Upper lobe of right lung (tissue), 1 donor: ENCODE results near the gene TSGA10IP. TPM values are rescaled to one million over a fixed set of nuclear protein-coding genes. Genes with fewer than 3 reads are reported as not detected.

Source experiments
- ATAC-seq: fragments of 200-7000 bp; cut with Tn5 transposase; one replicate; pipeline ENCODE4 v1.9.1; 2020; ENCODE audit warnings: mild to moderate bottlenecking, moderate library complexity
- DNase-seq: peaks from one replicate; pipeline ENCODE4 v3.0.0-alpha.2; 2020
- H3K27ac ChIP-seq: fragments of 200-600 bp; one replicate; pipeline ENCODE4 v1.8.0; 2022
- H3K27me3 ChIP-seq: fragments of 200-600 bp; one replicate; pipeline ENCODE4 v1.8.0; 2022; ENCODE audit warnings: mild to moderate bottlenecking
- H3K36me3 ChIP-seq: fragments of 200-600 bp; one replicate; pipeline ENCODE4 v1.8.0; 2022
- H3K4me1 ChIP-seq: fragments of 200-600 bp; one replicate; pipeline ENCODE4 v1.8.0; 2022
- H3K4me3 ChIP-seq: fragments of 200-600 bp; one replicate; pipeline ENCODE4 v1.8.0; 2022; ENCODE audit warnings: mild to moderate bottlenecking
- H3K9me3 ChIP-seq: fragments of 200-600 bp; one replicate; pipeline ENCODE4 v1.8.0; 2022
- intact Hi-C: fragments of 100-400 bp; cut with DNase I; formaldehyde crosslinking; loops from one replicate; pipeline ENCODE4 v1.11.0; 2022
- total RNA-seq: library from RNA; stranded (reverse); fragmentation: NEBNext Ultra II Directional; extraction: Animal tissue kit (Norgen Biotek cat#: 25700); gene quantifications from one replicate; pipeline ENCODE4 v1.2.1, GENCODE V29; 2021
- TF ChIP-seq, protein P1 (sequence below): fragments of 200-600 bp; IDR thresholded peaks from one replicate; pipeline ENCODE4 v1.8.0; 2022; ENCODE audit warnings: antibody characterized with exemption
- donor health status: DM: no; HTN: yes; CAD: no; lungs with severe emphysema.

Gene TSGA10IP
- total RNA-seq, 1 donor from 2014 or later = not detected

DNA sequence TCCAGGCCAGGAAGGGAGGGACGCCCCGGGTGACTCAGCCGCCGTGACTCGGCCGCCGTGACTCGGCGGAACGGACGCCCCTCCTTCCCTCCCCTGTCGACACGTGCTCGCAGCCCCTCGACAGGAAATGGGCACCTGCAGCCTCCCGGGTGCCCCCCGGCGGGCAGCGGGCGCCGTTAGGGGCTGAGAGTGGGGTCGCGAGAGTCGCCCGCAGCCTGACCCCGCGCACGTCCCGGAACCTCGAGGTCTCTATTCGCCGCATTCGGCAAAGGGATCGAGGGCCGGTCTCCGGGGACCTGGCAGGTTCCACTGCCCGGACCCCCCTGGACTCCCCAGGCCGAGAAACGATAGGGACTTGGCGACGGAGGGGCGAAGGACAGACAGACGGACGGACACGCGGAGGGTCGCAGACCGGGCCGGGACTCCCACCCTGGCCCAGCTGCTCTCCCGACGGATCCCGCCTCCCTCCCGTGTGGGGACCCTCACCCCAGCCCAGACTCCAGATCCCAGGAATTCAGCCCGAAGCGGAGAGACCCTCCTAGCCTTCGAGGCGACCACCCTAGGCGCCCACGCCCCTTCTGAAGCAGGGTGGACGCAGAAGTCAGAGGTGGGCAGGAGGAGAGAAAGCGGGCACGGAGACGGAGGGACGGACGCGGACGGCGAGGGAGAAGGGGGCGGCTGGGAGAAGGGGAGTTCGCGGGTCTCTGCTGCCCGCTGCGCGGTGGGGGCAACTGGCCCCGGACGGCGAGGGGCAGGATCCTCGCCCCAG is 45.7 kb upstream of the TSGA10IP start:
- no peaks in the 10 kb centered on the region for H3K27me3 ChIP-seq
- DNase-seq (peak; percentile 83), ATAC-seq (peak; percentile 53)
- TF ChIP-seq, protein P1, sequence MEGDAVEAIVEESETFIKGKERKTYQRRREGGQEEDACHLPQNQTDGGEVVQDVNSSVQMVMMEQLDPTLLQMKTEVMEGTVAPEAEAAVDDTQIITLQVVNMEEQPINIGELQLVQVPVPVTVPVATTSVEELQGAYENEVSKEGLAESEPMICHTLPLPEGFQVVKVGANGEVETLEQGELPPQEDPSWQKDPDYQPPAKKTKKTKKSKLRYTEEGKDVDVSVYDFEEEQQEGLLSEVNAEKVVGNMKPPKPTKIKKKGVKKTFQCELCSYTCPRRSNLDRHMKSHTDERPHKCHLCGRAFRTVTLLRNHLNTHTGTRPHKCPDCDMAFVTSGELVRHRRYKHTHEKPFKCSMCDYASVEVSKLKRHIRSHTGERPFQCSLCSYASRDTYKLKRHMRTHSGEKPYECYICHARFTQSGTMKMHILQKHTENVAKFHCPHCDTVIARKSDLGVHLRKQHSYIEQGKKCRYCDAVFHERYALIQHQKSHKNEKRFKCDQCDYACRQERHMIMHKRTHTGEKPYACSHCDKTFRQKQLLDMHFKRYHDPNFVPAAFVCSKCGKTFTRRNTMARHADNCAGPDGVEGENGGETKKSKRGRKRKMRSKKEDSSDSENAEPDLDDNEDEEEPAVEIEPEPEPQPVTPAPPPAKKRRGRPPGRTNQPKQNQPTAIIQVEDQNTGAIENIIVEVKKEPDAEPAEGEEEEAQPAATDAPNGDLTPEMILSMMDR = no peak
- peaks cover 18% of the 10 kb centered on the region for H3K4me1 ChIP-seq
- H3K27ac ChIP-seq = peak overlapping the region; percentile 55
- intact Hi-C loops = no loop called here
- H3K9me3 ChIP-seq = no peaks in the 10 kb centered on the region
- peak overlapping the region; percentile 65 for H3K4me3 ChIP-seq
- H3K36me3 ChIP-seq = no peaks in the 10 kb centered on the region

DNA sequence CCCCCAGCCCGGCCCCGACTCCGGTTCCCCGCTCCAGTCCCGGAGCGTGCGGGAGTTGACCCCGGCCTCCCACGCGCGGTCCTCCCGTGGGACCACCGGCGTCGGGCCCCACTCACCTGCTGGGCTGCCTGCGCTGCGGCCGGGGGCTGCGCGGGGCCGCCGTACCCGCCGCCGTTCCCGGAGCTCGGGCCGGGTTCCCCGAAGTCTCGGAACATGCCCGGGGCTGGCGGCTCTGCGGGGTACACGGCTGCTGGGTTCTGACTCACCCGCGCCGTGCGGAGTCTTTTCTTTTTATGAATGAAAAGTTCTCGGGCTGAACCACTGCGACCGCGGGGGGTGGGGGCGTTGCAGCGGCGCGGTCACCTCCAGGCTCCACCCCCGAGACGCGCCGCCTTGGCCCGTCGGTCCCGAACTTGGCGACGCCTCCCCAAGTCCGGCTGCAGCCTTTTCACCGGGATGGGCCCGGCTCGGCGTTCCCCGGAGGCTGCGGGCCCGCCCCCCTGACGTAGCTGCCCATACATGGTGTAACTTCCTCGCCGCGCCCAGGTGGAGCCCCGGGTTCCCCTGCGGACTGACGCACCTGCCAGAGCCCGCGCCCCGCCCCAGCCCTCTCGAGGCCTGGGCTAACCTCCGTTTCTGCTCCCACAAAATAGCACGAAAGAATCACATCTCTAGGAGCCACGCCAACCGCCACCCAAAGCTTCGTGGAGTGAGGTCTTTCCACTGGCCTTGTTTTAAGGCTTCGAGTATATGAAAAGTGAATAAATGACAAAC is 45.0 kb upstream of the TSGA10IP start, which contains the start of gene FOSL1:
TSS of gene FOSL1 (minus strand) at position 264 of the 774 bp plus-strand sequence. CDS start at position 215, 49 bp downstream.
- DNase-seq (peak; percentile 97), ATAC-seq (peak; percentile 95)
- intact Hi-C loops = no loop called here
- Histone ChIP-seq H3K27ac (peak within 1 kb of the TSS; percentile 55), H3K36me3 (no peaks in the 10 kb centered on the region), H3K27me3 (no peaks in the 10 kb centered on the region), H3K9me3 (no peaks in the 10 kb centered on the region), H3K4me1 (peaks cover 18% of the 10 kb centered on the region), H3K4me3 (peak within 1 kb of the TSS; percentile 65)
- TF ChIP-seq, protein P1 = peak; percentile 6

DNA sequence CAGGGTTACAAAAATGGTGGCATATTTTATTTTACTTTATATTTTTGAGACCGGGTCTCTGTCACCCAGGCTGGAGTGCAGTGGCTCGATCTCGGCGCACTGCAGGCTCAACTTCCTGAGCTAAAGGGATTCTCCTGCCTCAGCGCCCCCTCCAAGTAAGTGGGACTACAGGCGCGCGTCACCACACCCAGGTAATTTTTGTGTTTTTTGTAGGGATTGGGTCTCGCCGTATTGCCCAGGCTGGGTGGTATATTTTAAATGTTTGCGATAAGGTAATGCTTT is 44.4 kb upstream of the TSGA10IP start:
- Histone ChIP-seq H3K36me3 (no peaks in the 10 kb centered on the region), H3K27ac (peak overlapping the region; percentile 42), H3K9me3 (no peaks in the 10 kb centered on the region), H3K4me1 (peaks cover 18% of the 10 kb centered on the region), H3K27me3 (no peaks in the 10 kb centered on the region), H3K4me3 (peak overlapping the region; percentile 65)
- intact Hi-C loops = no loop called here
- TF ChIP-seq, protein P1 = no peak
- ATAC-seq (no peak), DNase-seq (no peak)

DNA sequence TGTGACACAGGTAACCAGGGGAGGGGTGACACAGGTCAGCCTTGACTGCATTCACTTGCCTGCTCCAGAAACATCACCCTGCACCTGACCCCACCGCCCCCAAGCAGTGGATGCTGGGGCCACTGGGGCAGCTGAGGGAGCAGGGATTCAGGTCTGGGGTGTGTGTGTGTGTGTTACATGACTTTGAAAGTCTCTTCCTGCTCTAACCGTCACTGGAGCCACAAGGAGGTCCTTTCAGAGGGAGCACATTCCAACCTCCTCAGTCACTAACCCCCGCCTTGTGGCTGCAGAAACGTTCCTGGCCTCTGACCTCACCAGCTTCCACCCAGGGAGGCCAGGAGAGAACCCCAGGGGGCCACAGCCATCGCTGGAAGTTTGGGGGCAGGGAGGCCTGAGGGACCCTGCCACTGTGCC is 42.2 kb upstream of the TSGA10IP start:
- no peak overlapping the region for H3K27ac ChIP-seq
- ATAC-seq (peak; percentile 14), DNase-seq (no peak)
- no peaks in the 10 kb centered on the region for H3K9me3 ChIP-seq
- no peak overlapping the region for H3K4me3 ChIP-seq
- intact Hi-C loops = no loop called here
- TF ChIP-seq, protein P1 = no peak
- H3K27me3 ChIP-seq = no peaks in the 10 kb centered on the region
- H3K4me1 ChIP-seq = peaks cover 18% of the 10 kb centered on the region
- H3K36me3 ChIP-seq = no peaks in the 10 kb centered on the region

DNA sequence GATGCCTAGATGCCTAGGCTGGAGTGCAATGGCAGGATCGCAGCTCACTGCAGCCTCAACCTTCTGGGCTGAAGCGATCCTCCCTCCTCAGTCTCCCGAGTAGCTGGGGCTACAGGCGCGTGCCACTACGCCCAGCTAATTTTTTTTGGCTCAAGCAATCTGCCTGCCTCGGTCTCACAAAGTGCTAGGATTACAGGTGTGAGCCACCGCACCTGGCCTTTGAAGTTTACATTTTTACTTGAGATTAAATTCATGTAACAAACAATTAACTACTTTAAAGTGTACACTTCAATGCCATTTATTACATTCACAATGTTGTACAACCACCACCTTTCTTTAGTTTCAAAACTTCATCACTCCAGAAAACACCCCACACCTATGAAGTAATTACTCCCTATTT is 41.6 kb upstream of the TSGA10IP start:
- no peak for ATAC-seq
- Histone ChIP-seq H3K4me1 (peaks cover 13% of the 10 kb centered on the region), H3K27ac (no peak overlapping the region), H3K27me3 (no peaks in the 10 kb centered on the region), H3K36me3 (no peaks in the 10 kb centered on the region), H3K4me3 (no peak overlapping the region), H3K9me3 (no peaks in the 10 kb centered on the region)
- no peak for DNase-seq
- TF ChIP-seq, protein P1 = no peak
- intact Hi-C loops = no loop called here
